Measurements from ENCODE around the gene CTNNA2. TPM values are rescaled to one million over a fixed set of nuclear protein-coding genes. Genes with fewer than 3 reads are reported as not detected.

CTNNA2 gene
- total RNA-seq, 1 experiment from 2014 or later = 7.2 TPM

DNA sequence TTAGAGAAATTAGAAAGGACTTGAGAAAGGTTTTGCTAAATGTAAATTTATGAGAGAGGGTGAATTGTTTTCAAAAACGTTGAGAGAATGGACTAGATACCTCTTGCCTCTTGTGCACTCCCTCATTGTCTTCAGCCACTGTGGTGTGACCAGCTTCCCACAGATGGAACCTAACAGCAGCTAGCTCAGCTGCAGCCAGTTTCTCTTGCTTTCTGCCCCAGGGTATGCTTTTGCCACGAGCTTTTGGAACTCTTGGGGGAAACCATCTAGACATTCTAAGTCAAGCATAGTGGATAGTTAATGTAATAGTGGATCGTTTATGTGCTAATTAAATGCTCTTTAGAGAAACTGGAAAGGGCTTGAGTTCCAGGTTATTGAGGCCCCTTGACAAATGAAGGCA lies 288.2 kb downstream of the CTNNA2 start:
- DNase-seq (ENCODE audit: low read depth, low spot score) = no peak
- in situ Hi-C loops (cut with HindIII; ENCODE audit: low pct_unique_long_range_greater_than_20kb, low sequenced_read_pairs) = no loop called here

DNA sequence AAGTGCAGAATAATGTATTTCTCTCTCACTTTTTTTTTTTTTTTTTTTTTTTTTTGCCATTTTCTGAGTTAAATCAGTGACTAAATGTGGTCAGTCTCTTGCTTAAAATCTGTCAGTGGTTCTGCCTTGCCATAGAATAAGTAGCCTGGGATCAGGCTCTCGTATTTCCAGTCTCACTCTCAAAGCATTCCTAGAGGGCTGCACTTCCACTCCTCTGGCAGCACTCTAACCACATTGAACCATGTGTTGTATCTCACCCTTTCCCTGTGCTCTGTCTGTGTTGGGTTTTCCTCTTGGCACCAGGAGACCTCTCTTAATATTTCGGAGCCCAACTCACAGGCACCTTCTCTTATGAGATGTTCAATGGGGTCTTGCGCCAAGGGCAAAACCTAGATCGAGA lies 304.4 kb downstream of the CTNNA2 start:
- in situ Hi-C loops (cut with HindIII; ENCODE audit: low pct_unique_long_range_greater_than_20kb, low sequenced_read_pairs) = no loop called here
- DNase-seq (ENCODE audit: low read depth, low spot score) = no peak

DNA sequence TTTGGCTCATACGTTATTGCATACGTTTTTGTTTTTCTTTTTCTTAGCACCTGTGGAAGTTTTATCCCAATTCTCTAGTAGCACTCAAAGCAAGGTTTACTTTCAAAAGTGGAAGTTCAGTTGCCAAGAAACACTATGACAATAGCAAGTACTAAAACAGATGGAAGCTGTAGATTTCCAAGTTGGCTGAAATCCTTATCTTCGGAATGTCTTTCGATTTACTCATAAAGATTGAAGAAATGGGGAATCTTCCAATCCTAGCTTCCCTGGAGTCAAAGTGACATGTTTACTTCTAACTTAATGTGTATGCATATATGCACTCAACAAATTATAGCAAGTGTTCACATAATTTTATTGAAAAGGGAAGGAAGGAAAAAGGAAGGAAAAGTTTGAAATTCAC lies 307.4 kb downstream of the CTNNA2 start:
- DNase-seq (ENCODE audit: low read depth, low spot score) = no peak
- in situ Hi-C loops (cut with HindIII; ENCODE audit: low pct_unique_long_range_greater_than_20kb, low sequenced_read_pairs) = no loop called here

DNA sequence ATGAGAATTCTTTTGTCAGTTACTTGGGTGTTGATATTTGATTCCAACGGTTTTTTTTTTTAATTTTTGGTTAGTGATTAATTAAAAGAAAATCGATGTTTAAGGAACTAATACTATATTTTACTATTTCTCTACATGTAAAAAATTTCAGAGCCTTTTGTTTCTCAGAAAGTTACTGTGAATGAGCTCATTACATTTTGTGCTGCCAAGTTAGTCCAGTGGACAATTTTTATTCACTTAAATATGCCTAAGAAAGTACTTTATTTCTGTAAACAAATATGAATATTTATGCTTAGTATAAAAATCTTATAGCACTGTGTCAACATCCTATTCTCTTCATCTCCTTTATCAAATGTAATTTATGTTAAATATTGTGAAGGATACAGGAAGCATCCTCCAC lies 309.3 kb downstream of the CTNNA2 start:
- in situ Hi-C loops (cut with HindIII; ENCODE audit: low pct_unique_long_range_greater_than_20kb, low sequenced_read_pairs) = no loop called here
- DNase-seq (ENCODE audit: low read depth, low spot score) = no peak

DNA sequence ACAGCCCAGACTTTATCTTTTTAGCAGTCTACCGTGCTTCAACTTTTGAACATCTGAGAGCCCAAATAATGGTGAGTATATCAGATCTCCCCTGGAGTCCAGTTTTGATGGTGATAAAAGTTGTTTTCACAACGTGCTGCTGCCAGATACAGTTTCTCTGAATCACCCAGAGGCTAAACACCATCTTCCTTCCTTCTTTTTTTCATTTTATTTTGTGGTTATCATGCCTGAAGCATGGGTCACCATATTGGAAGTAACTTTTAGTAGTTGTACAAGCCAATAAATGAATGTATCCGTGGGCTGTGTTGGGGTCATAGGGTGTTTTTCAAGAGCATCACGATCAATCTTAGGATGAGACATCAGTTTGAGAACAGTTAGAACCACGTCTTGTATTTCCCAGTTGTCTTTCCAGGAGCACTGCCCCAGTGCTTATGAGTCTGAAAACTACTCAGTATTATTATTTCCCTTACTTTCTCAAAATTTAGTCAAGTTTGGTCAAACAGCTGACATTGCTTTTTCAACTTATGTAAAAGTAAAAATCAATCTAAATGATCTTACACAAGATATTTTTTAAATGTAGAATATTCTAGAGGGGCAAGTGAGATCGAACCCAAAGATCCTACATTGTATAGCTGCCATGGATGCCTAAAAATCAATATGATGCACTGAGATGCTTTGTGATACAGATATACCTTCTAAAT lies 311.4 kb downstream of the CTNNA2 start:
- DNase-seq (ENCODE audit: low read depth, low spot score) = no peak
- in situ Hi-C loops (cut with HindIII; ENCODE audit: low pct_unique_long_range_greater_than_20kb, low sequenced_read_pairs) = no loop called here

DNA sequence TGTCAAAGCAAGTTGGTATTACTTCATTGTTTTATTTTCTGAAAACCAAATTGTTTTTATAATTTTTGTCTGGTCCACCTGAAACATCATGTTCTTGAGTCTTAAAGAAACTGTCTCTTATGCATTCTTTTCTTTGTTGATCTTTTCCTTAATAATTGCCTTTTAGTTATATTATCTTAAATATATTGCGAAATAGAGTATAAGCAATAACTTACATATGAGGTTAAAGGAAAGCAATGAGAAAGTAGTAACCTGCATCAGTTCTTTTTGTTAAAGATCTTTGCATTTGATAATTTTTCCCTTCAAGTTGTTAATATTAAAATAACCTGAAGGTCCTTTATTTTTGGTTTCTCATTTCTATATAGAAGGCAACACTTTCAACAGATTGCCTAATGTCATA lies 315.0 kb downstream of the CTNNA2 start:
- in situ Hi-C loops (cut with HindIII; ENCODE audit: low pct_unique_long_range_greater_than_20kb, low sequenced_read_pairs) = no loop called here

DNA sequence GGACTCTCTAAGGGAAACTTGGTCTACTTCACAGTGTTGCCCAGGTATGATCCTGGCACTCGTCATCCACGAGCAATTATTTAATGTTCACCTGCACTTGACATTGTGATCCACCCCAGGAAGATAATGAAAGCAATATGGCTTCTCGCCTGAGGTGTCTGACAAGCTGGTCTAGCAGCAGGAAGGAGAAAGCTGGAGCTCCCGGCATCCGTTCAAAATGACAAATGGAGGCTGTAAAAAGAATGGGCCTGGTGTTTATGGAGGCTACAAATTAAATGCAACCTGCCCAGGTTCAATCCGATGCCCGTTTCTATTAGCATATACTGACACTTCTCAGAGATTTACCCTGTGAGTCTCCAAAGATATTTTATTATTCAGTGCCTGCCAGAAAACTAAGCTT lies 317.6 kb downstream of the CTNNA2 start:
- DNase-seq (ENCODE audit: low read depth, low spot score) = no peak
- in situ Hi-C loops (cut with HindIII; ENCODE audit: low pct_unique_long_range_greater_than_20kb, low sequenced_read_pairs) = no loop called here

More for the DNA sequence above, 315.0 kb downstream of the CTNNA2 start:
- DNase-seq (ENCODE audit: low read depth, low spot score) = no peak

DNA sequence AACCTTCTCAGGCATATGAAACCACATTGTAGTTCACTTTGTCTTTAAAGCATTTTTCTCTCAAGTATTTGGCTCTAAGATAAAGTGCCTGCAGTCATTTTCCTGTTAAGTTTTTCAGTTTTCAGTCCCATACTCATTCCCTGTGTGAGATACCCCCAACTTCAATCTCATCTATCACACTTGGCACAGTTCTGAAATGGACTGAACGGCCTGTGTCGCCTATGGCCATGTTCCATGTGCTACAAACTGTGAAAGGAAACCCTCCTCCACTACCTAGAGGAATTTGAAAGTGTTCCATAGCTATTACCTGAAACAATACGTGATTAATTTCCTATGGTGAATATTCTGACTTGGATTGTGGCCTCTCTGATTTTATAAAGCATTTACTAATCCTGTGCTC lies 319.1 kb downstream of the CTNNA2 start:
- in situ Hi-C loops (cut with HindIII; ENCODE audit: low pct_unique_long_range_greater_than_20kb, low sequenced_read_pairs) = no loop called here
- no peak for DNase-seq (ENCODE audit: low read depth, low spot score)

DNA sequence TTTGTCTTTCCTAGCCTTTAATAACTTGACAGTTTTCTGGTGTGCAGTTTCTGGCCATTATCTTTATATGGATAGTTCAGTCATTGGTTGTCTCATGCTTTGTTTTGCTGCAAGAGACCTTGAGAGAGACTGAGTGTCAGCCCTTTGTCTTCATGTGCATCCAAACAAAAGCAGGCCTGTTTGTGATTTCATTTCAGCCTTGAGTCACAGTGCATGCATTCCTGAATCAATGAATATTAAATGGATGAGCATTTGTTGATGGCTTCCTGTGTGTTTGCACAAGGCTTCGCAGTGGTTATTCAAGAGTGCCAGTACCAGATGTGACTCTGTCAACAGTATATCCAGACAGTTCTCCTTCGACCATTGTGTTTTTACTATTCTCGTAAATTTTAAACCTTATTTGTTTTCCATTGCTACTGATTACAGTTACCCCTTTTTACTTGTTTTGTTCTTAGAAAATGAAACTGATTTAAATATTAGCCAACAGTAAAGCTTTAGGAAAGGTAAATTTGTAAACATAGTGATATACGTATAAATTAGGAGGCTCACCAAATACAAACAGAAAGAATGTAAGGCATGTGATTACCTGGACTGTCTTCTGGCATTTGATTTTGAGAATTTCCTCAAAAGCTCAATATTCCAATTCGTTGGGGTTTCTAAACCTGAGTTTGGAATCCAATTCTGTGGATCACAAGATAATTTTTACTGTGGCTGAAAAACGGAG lies 319.8 kb downstream of the CTNNA2 start:
- in situ Hi-C loops (cut with HindIII; ENCODE audit: low pct_unique_long_range_greater_than_20kb, low sequenced_read_pairs) = no loop called here
- peak; percentile 68 for DNase-seq (ENCODE audit: low read depth, low spot score)

DNA sequence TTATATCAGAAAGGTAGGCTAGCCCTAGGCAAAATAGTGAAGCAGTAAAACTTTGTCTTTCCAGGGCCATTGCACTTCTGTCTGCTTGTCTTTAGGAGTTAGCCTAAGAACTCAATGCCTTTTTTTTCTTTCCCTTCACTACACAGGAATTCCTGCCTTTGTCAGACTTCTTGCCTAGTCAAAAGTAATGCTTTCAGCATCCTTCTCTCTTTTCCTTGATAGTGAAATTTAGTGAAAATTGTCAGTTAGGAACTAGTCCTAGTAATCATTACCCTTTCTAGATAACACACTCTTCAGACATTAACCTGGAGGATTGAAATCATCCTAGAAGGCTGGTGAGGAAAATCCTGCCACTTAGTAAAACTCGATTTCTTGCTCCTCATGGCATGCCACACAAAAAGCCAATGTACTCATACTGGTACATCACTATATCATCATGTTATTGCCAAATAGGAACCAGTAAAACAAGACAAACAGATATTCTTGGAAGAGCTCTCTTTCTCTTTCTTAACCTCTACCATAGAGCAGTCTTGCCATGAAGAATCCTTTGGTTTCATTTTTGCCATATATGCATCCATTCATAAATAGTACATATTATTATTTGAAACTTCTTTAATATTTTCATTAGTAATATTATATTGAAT lies 320.5 kb downstream of the CTNNA2 start:
- in situ Hi-C loops (cut with HindIII; ENCODE audit: low pct_unique_long_range_greater_than_20kb, low sequenced_read_pairs) = no loop called here
- no peak for DNase-seq (ENCODE audit: low read depth, low spot score)

DNA sequence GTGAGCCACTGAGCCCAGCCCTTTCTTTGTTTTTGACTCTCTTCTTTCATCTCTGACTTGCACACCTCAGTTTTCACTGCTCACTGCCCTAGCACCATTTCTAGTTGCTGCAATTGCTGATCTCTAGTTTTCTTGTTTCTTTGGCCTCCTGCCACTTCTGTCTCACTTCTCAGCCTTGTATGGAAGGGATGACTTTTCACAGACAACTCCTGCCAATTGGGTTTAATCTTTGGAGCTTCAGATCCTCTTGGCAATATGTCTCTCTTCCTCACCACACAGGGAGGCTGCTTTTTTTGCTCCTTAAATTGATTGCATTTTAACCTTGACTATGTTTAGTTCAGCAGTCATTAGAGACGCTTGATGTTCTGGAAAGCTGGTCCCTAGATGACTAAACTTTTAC lies 323.1 kb downstream of the CTNNA2 start:
- in situ Hi-C loops (cut with HindIII; ENCODE audit: low pct_unique_long_range_greater_than_20kb, low sequenced_read_pairs) = no loop called here
- DNase-seq (ENCODE audit: low read depth, low spot score) = no peak

DNA sequence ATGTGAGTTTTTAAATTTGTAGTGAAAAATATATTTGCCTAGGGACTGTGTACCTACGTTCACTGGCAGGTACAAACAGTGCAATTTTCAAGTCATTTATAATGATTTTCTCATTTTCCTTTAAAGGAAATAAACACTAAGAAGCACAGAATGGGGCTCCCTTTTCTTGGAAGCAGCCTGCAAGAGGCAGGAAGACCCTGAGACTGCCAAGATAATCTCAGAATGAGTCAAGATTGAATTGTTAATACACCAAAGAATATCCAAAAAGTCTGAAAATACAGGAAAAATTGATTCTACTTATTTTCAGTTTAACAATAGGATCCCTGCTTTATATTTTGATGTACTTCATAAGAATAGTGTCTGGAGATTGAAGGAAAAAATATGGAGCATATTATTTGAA lies 331.2 kb downstream of the CTNNA2 start:
- in situ Hi-C loops (cut with HindIII; ENCODE audit: low pct_unique_long_range_greater_than_20kb, low sequenced_read_pairs) = no loop called here

DNA sequence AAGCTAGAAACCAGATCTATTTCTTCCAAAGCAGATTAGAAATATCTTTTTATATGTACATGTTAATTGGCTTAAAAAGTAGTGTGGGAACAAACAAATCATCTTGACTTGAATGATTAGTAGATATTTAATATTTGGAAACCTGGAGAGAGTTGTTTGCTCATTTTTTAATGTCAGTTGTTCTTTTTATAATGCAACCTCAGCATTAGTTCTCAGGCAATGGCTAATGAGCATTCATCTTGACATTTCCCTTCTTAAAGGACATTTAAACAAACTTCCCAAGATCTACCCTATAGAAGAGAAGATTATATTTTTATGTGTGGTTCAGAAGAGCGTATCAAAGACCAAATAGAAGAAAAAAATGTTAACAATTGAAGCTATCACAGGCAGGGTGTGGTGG lies 334.0 kb downstream of the CTNNA2 start:
- DNase-seq (ENCODE audit: low read depth, low spot score) = no peak
- in situ Hi-C loops (cut with HindIII; ENCODE audit: low pct_unique_long_range_greater_than_20kb, low sequenced_read_pairs) = no loop called here

More for the DNA sequence above, 331.2 kb downstream of the CTNNA2 start:
- no peak for DNase-seq (ENCODE audit: low read depth, low spot score)

DNA sequence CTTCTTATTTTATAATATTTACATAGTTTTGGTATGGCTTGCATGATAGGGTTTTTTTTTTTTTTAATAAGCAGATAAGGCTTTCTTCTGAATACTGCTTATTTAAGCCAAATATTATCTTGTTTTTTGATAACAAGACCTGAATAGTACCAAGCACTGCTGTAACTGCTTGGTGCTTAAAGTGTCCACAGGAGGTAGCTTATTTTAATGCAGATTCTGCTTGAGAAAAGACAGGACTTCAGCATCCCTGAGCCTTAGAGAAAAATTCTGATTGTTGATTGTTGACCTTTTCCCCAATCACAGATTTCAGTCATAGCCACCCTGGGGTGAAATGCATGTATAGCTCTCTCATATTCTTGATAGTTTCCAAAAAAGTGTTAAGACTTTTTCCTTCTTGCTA lies 336.4 kb downstream of the CTNNA2 start:
- DNase-seq (ENCODE audit: low read depth, low spot score) = no peak
- in situ Hi-C loops (cut with HindIII; ENCODE audit: low pct_unique_long_range_greater_than_20kb, low sequenced_read_pairs) = no loop called here

DNA sequence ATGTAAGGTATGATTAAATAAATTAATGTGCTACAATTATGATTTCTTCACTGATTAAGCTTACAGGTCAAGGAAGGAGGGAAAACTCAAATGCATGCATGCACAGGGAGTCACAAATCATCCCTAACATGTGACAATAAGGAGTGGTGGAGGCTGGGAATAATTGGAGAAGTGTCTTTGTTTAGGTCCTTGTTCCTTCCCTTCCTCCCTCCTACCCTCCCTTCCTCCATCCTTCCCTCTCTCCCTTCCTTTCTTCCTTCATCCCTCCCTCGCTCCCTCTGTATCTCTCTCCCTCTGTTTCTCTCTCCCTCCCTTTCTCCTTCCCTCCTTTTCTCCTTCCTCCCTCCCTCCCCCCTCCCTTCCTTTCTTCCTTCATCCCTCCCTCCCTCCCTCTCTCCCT lies 337.1 kb downstream of the CTNNA2 start:
- DNase-seq (ENCODE audit: low read depth, low spot score) = no peak
- in situ Hi-C loops (cut with HindIII; ENCODE audit: low pct_unique_long_range_greater_than_20kb, low sequenced_read_pairs) = no loop called here

DNA sequence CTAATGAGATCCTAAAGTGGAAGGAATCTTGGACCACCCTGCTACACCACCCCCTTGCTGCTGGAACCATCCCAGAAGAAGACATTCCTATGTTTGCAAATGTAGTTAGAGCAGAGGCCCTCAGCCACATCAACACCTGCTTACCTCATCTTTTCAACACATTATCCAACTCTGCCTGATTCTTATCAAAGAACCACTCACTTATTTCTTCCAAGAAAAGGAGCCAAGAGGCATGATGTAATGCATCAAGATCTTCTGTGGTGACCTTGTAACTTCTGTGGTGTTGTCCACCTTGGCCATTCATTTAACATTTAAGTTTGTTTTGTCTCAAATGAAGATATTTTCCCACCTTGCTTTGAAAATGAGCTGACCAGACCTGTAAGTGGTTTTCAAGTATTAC lies 338.1 kb downstream of the CTNNA2 start:
- no peak for DNase-seq (ENCODE audit: low read depth, low spot score)
- in situ Hi-C loops (cut with HindIII; ENCODE audit: low pct_unique_long_range_greater_than_20kb, low sequenced_read_pairs) = no loop called here

DNA sequence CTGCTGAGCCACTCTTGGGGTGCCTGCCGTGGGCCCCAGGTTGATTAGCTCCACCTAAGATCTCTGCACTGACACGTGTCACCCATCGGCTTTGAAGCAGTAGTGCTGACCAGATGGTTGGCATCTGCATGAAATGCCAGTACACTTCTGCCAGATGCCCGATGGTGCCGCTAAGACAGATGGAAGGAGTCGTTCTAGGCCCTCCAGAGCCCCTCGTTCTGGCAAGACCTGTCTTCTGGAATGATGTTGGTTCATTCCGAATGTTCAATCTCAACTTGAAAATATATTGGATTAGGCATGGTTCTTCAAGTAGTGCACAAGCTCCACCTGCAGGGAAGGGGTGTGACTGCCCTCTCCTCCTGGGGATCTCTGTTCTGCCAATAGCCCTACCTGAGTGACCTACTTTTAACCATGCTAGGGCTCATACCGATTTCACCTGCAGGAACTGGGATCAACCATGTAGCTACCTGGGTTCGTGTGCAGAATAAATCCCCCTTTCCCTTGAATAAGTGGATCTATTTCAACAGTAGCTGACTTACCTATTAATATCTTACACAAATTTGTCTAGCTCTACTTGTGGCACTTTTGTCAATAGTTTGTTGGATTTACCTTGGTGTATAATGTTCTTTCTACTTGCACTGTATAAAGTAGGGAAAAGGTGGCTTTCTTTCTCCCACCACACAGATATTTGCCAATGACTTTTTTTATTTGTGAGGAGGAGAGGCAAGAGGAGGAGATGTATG lies 342.6 kb downstream of the CTNNA2 start:
- in situ Hi-C loops (cut with HindIII; ENCODE audit: low pct_unique_long_range_greater_than_20kb, low sequenced_read_pairs) = no loop called here
- peak; percentile 56 for DNase-seq (ENCODE audit: low read depth, low spot score)

DNA sequence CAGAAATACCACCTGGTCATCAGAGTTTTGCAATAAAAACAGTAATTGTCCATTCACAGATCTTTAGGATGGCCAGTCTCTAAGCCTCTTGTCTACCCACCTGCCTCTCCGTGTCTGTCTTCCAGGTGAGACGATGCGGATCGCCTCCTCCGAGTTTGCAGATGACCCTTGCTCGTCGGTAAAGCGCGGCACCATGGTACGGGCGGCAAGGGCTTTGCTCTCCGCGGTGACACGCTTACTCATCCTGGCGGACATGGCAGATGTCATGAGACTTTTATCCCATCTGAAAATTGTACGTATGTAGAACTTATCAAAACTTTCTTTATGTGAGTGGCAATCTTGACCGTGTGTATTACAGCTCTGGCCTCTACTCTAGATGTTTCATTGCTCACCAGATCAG lies 345.0 kb downstream of the CTNNA2 start:
- in situ Hi-C loops (cut with HindIII; ENCODE audit: low pct_unique_long_range_greater_than_20kb, low sequenced_read_pairs) = no loop called here
- no peak for DNase-seq (ENCODE audit: low read depth, low spot score)
